ENCODE results near the gene ATF3. TPM values are rescaled to one million over a fixed set of nuclear protein-coding genes. Genes with fewer than 3 reads are reported as not detected.

Gene ATF3
- total RNA-seq, 2 experiments from 2014 or later: 12.1 to 12.5 TPM

- H3K9me3 Mint-ChIP-seq (ENCODE audit: insufficient read depth): no peaks in the 10 kb centered on the region
- H3K27me3 Mint-ChIP-seq (ENCODE audit: low read depth): peaks cover 17% of the 10 kb centered on the region
- POLR2A ChIA-PET: no interaction called here
- CTCF ChIA-PET: interaction anchor here (2.3 to 2.9 kb wide), 2 partner anchors 133 to 134 kb away, joined by 10 to 14 read pairs; no protein-coding TSS in a partner anchor
- ATAC-seq (no peak), DNase-seq (no peak)
- H3K27ac Mint-ChIP-seq: no peak overlapping the region
- H3K36me3 Mint-ChIP-seq (ENCODE audit: low read depth): peaks cover 18% of the 10 kb centered on the region
- H3K4me1 Mint-ChIP-seq (ENCODE audit: low read depth): peaks cover 57% of the 10 kb centered on the region
- peak overlapping the region; percentile 85 for H3K4me3 Mint-ChIP-seq
These were observed 2.0 kb downstream of the ATF3 start for GRCh38 chr1:212610575-212610967.

GRCh38 chr1:212611000-212611948 lies 2.7 kb downstream of the ATF3 start:
- DNase-seq: no peak
- ATAC-seq: no peak
- H3K4me1 Mint-ChIP-seq (ENCODE audit: low read depth): peaks cover 51% of the 10 kb centered on the region
- no peaks in the 10 kb centered on the region for H3K9me3 Mint-ChIP-seq (ENCODE audit: insufficient read depth)
- H3K4me3 Mint-ChIP-seq: peak overlapping the region; percentile 85
- CTCF ChIA-PET: interaction anchor here (0.8 to 2.3 kb wide), 4 partner anchors 19 to 576 kb away, joined by 3 to 10 read pairs (median 5); partner anchors contain the start of genes DTL and INTS7
- POLR2A ChIA-PET: no interaction called here
- H3K27ac Mint-ChIP-seq: no peak overlapping the region
- peaks cover 24% of the 10 kb centered on the region for H3K36me3 Mint-ChIP-seq (ENCODE audit: low read depth)
- H3K27me3 Mint-ChIP-seq (ENCODE audit: low read depth): peaks cover 10% of the 10 kb centered on the region

GRCh38 chr1:212612041-212612961 lies 3.7 kb downstream of the ATF3 start:
- Mint-ChIP-seq H3K27ac (no peak overlapping the region), H3K9me3 (ENCODE audit: insufficient read depth) (no peaks in the 10 kb centered on the region), H3K4me1 (ENCODE audit: low read depth) (peaks cover 43% of the 10 kb centered on the region), H3K27me3 (ENCODE audit: low read depth) (peaks cover 3% of the 10 kb centered on the region), H3K4me3 (no peak overlapping the region), H3K36me3 (ENCODE audit: low read depth) (peaks cover 29% of the 10 kb centered on the region)
- ChIA-PET CTCF (interaction anchor here (0.8 to 2.3 kb wide), 4 partner anchors 18 to 577 kb away, joined by 3 to 10 read pairs (median 5); partner anchors contain the start of genes DTL and INTS7), POLR2A (no interaction called here)
- no peak for ATAC-seq
- DNase-seq: no peak

DNA sequence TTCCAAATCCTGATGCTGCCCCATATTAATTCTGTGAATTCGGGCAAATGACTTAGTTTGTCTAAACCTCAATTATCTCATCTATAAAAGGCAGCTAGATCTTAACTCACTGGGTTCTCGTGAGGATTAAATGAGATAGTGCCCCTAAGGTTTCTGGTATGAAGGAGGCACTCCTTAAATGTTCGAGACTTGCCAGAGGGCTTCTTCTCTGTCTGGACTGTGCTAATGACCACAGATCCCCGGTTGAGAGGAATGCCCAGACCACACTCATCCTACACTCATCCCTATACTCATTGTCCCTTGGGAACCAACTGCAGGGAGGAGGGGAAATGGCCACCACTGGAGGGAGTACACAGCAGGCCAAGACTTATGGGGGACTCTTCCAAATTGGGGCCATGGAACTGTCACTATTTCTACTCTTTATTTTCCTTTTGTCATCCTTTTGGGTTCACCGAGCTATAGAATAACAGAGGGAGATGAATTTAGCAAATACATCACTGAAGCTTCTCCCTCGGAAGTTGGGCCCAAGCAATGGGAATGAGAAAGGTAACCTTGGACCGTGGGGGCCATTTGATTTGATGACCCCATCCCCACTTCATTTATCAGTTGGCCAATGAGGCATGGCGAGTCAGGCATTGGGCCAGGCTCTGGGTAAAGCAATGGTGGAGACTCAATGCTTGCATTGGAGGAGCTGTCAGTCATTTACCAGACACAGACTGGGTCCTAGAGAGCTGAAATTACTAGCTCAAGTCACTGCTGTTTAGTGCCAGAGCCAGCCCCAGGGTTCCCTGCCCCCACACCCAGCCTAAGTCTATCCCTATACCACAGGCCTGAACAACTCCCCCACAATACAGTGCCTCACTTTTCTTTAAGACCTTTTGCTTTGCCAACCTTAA lies 5.1 kb downstream of the ATF3 start:
- CTCF ChIA-PET: interaction anchor here (1.2 to 1.9 kb wide), 5 partner anchors 17 to 168 kb away, joined by 3 to 6 read pairs (median 5); no protein-coding TSS in a partner anchor
- POLR2A ChIA-PET: interaction anchor here (0.8 kb wide), 1 partner anchor 21 kb away, joined by 3 read pairs; no protein-coding TSS in a partner anchor
- Mint-ChIP-seq H3K27ac (no peak overlapping the region), H3K9me3 (ENCODE audit: insufficient read depth) (no peaks in the 10 kb centered on the region), H3K27me3 (ENCODE audit: low read depth) (no peaks in the 10 kb centered on the region), H3K36me3 (ENCODE audit: low read depth) (peaks cover 36% of the 10 kb centered on the region), H3K4me3 (no peak overlapping the region), H3K4me1 (ENCODE audit: low read depth) (peaks cover 39% of the 10 kb centered on the region)
- DNase-seq (no peak), ATAC-seq (no peak)

DNA sequence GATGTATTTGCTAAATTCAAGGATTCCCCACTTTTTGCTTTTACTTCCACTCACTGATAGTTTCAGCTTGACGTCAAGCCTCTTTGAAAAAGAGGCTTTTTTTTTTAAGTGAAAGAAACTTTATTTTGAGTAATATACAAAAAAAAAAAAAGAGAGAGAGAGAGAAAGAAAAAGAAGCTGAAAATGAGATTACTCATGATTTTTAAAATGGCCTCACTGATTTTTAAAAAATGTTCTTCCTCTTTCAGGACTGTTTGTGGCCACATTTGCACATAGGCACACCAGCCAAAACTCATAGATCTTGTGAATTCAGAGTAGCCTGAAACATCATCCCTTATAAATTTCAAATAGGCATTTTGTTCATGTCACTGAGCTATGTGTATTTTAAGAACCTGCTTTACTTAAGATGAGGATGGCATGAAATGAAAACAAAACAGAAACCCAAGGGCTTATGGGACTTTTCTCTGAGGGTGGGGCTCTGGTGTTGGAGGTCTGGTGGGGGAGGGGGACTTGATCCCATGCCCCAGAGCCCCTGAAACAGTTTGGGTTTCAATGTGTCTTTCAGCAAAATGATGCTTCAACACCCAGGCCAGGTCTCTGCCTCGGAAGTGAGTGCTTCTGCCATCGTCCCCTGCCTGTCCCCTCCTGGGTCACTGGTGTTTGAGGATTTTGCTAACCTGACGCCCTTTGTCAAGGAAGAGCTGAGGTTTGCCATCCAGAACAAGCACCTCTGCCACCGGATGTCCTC lies 6.1 kb downstream of the ATF3 start:
- DNase-seq: no peak
- peaks cover 44% of the 10 kb centered on the region for H3K36me3 Mint-ChIP-seq (ENCODE audit: low read depth)
- ChIA-PET POLR2A (interaction anchor here (0.8 kb wide), 1 partner anchor 20 kb away, joined by 3 read pairs; no protein-coding TSS in a partner anchor), CTCF (interaction anchor here (1.2 to 1.9 kb wide), 5 partner anchors 18 to 167 kb away, joined by 3 to 6 read pairs (median 5); no protein-coding TSS in a partner anchor)
- no peak overlapping the region for H3K4me3 Mint-ChIP-seq
- H3K9me3 Mint-ChIP-seq (ENCODE audit: insufficient read depth): no peaks in the 10 kb centered on the region
- no peak for ATAC-seq
- H3K4me1 Mint-ChIP-seq (ENCODE audit: low read depth): peaks cover 39% of the 10 kb centered on the region
- no peaks in the 10 kb centered on the region for H3K27me3 Mint-ChIP-seq (ENCODE audit: low read depth)
- H3K27ac Mint-ChIP-seq: peak overlapping the region; percentile 45

DNA sequence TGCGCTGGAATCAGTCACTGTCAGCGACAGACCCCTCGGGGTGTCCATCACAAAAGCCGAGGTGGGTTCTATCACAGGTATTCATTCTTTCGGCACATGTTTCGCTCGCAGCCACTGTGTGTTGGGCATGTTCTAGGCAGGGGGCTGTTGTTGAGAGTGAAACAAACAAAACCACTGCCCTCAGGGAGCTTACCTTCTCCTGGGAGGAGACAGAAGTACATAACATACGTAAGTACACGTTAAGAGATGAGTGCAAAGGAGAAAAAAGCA lies 6.6 kb downstream of the ATF3 start:
- POLR2A ChIA-PET: no interaction called here
- H3K4me3 Mint-ChIP-seq: no peak overlapping the region
- DNase-seq: no peak
- no peaks in the 10 kb centered on the region for H3K9me3 Mint-ChIP-seq (ENCODE audit: insufficient read depth)
- no peak overlapping the region for H3K27ac Mint-ChIP-seq
- CTCF ChIA-PET: interaction anchor here (1.2 to 1.9 kb wide), 4 partner anchors 18 to 138 kb away, joined by 3 to 6 read pairs (median 5); no protein-coding TSS in a partner anchor
- no peaks in the 10 kb centered on the region for H3K27me3 Mint-ChIP-seq (ENCODE audit: low read depth)
- peaks cover 45% of the 10 kb centered on the region for H3K36me3 Mint-ChIP-seq (ENCODE audit: low read depth)
- H3K4me1 Mint-ChIP-seq (ENCODE audit: low read depth): peaks cover 35% of the 10 kb centered on the region
- no peak for ATAC-seq

DNA sequence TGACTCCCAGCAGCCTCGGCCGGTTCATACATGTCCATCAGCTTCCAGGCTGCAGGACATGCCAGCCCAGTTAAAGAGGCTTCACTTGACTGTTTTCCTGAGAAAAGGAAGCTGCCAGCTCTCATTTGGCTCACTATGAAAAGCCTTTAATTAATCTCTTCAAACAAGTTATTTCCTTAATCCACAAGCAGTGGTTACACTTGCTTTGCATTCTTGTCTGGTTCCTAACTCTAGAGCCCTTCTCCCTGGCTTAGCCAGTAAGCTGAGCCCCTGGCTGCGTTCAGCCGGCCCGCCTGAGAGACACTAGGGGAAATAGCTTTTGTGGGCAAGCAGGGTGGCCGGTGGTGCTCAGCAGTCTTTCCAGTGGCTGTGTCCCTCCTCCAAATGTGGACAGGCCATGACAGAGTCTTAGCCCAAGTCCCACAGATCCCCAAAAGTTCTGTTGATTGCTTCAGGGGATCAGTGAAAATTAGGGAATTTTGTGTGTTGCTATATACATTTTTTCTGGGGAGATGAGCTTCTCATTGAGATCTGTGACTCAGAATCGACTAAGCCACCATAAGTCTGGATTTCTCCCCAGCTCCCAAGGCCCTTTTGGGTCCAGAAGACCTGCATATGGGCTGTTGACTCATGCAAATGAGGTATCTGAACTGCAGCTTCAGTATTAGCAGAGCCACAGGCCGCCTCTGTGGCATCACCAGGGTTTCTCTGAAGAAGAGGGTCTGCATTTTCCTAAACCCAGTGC lies 10.1 kb downstream of the ATF3 start:
- H3K27ac Mint-ChIP-seq: no peak overlapping the region
- peaks cover 56% of the 10 kb centered on the region for H3K36me3 Mint-ChIP-seq (ENCODE audit: low read depth)
- CTCF ChIA-PET: interaction anchor here (0.9 to 3.2 kb wide), 6 partner anchors 9 to 161 kb away, joined by 3 to 10 read pairs (median 4); no protein-coding TSS in a partner anchor
- H3K4me3 Mint-ChIP-seq: no peak overlapping the region
- H3K4me1 Mint-ChIP-seq (ENCODE audit: low read depth): peaks cover 29% of the 10 kb centered on the region
- POLR2A ChIA-PET: interaction anchor here (1.6 to 1.8 kb wide), 2 partner anchors 9 to 10 kb away, joined by 6 to 7 read pairs; partner anchors contain the start of gene ATF3
- DNase-seq (no peak), ATAC-seq (no peak)
- no peaks in the 10 kb centered on the region for H3K9me3 Mint-ChIP-seq (ENCODE audit: insufficient read depth)
- H3K27me3 Mint-ChIP-seq (ENCODE audit: low read depth): no peaks in the 10 kb centered on the region

GRCh38 chr1:212620293-212620692 lies 11.7 kb downstream of the ATF3 start:
- Mint-ChIP-seq H3K4me3 (no peak overlapping the region), H3K36me3 (ENCODE audit: low read depth) (peaks cover 48% of the 10 kb centered on the region)
- POLR2A ChIA-PET: interaction anchor here (1.1 kb wide), 1 partner anchor 12 kb away, joined by 4 read pairs; the partner anchor contains the start of gene ATF3

GRCh38 chr1:212621043-212621948 lies 12.7 kb downstream of the ATF3 start:
- Mint-ChIP-seq H3K9me3 (ENCODE audit: insufficient read depth) (no peaks in the 10 kb centered on the region), H3K4me1 (ENCODE audit: low read depth) (peaks cover 19% of the 10 kb centered on the region), H3K27ac (no peak overlapping the region), H3K36me3 (ENCODE audit: low read depth) (peaks cover 41% of the 10 kb centered on the region), H3K27me3 (ENCODE audit: low read depth) (no peaks in the 10 kb centered on the region), H3K4me3 (no peak overlapping the region)
- ATAC-seq (no peak), DNase-seq (no peak)
- ChIA-PET CTCF (interaction anchor here (1.3 to 1.5 kb wide), 2 partner anchors 10 to 165 kb away, joined by 4 to 5 read pairs; no protein-coding TSS in a partner anchor), POLR2A (interaction anchor here (0.6 to 1.1 kb wide), 2 partner anchors 13 to 188 kb away, joined by 3 to 4 read pairs; partner anchors contain the start of gene ATF3)

More at GRCh38 chr1:212620293-212620692, 11.7 kb downstream of the ATF3 start:
- no peaks in the 10 kb centered on the region for H3K9me3 Mint-ChIP-seq (ENCODE audit: insufficient read depth)
- ATAC-seq (no peak), DNase-seq (no peak)
- no peak overlapping the region for H3K27ac Mint-ChIP-seq
- peaks cover 19% of the 10 kb centered on the region for H3K4me1 Mint-ChIP-seq (ENCODE audit: low read depth)
- no peaks in the 10 kb centered on the region for H3K27me3 Mint-ChIP-seq (ENCODE audit: low read depth)
- CTCF ChIA-PET: no interaction called here
